Cortex of kidney (tissue), 1 donor: ENCODE results near the gene EFCAB9.

ENCODE experiments used
- DNase-seq: peaks from one replicate; lab custom pipeline; 2025; lab: John Stamatoyannopoulos, UW

The EFCAB9 gene

DNA sequence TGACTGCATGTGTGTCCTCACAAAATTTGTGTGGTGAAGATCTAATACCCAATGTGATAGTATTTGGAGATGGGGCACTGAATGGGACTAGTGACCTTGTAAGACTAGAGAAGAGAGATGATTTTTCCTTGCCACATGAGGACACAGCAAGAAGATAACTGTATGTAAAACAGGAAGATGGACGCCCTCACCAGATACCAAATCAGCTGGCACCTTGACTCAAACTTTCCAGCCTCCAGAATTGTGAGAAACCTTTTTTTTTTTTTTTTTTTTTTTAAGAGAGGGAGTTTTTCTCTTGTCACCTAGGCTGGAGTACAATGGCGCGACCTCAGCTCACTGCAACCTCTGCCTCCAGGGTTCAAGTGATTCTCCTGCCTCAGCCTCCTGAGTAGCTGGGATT, 49.3 kb downstream of the EFCAB9 start:
- no peak for DNase-seq

DNA sequence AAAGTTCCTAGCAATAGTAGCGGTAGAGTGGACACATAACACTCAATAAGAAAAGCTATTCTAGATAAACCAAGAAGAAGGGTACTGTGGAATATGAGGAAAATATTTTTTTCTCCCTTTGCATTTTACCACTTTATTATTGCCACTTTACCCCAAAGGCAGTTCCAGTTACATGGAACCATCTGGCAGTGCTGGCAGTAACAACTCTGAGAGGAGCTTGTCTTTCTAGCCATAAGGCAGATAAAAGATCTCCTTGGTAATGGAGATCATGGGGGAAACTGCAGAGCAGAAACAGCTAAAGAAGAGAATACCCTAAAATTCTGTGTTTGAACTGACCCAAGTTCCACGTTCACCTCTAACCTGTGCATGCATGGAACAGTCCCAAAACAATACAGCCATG, 51.1 kb downstream of the EFCAB9 start:
- no peak for DNase-seq

DNA sequence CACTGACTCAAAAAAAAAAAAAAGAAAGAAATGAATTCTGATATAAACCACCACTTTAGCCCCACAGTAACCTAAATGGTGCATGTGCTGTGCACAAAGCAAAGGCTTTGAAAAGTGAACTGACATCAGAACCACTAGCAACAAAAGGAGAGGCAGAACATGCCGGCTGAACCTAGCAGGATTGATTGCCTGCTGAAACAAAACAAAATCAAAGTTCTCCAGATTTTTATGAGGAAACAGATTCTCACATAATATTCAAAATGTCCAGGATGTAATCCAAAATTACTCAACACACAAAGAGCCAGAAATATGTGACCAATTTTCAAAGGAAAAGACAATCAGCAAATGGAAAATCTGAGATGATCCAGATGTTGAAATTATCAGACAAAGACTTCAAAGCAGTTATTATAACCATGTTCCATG, 51.7 kb downstream of the EFCAB9 start:
- no peak for DNase-seq

DNA sequence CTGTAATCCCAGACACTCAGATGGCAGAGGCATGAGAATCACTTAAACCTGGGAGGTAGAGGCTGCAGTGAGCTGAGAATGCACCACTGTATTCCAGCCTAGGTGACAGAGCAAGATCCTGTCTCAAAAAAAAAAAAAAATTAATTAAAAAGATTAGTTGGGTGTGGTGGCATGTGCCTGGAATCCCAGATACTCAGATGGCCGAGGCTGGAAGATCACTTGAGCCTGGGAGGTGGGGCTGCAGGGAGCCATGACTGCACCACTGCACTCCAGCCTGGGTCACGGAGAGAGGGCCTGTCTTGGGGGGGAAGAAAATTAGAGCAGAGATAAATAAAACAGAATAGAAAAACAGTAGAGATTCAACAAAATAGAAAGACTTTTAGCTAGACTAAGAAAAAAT, 54.7 kb downstream of the EFCAB9 start:
- DNase-seq, result no peak

DNA sequence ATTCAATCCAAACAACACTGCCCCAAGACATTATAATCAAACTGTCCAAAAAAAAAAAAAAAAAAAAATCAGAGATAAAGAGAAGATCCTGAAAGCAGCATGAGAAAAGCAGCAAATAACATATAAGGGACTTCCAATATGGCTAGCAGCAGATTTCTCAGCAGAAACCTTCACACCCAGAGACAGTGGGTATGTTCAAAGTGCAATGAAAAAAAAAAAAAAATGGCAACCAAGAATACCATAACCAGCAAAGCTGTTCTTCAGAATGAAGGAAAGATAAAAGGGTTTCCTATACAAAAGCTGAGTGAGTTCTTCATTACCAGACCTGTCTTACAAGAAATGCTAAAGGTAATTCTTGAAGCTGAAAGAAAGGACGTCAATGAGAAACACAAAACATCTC, 57.4 kb downstream of the EFCAB9 start:
- DNase-seq, result no peak

DNA sequence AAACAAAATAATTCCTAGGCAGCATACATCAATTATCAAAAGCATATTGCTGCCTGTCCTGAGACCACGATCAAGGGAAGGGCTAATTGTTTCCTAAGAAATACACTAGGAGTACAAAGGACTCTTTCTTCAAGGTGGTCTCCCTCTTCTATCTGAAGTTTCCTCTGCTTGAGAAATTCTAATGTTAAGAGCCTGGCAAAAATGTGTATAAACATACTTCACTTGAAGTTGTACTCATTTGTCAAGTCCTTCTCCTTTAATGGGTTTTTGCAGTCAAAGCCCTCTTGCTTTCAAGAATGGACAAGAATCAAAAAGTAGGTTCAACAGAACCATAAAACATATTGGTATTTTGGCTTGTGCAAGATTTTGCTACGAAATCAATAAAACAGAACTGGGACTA, 58.5 kb downstream of the EFCAB9 start:
- no peak for DNase-seq
